CD4-positive, alpha-beta T cell treated with Interleukin-15 for 1 hour (primary cell): Measurements from ENCODE around the gene SLC25A46.
"Not testable (repeated sequence)": the region's sequence is repeated elsewhere in the genome, so short reads cannot be mapped to it uniquely, and the experiment has no call there.

Experiments
- DNase-seq: peaks from one replicate; pipeline ENCODE4 v3.0.0-alpha.2; 2020

The SLC25A46 gene

GRCh38 chr5:110738812-110739651 is at the start of gene SLC25A46:
SLC25A46 (plus strand) TSS chr5:110739007; CDS start chr5:110739120, 113 bp downstream.
- DNase-seq, result peak; percentile 89

- DNase-seq, result not testable (repeated sequence)
These were observed 48.2 kb upstream of the SLC25A46 start for GRCh38 chr5:110690587-110690986.

GRCh38 chr5:110692669-110693068 is 46.1 kb upstream of the SLC25A46 start:
- DNase-seq, result not testable (repeated sequence)

GRCh38 chr5:110702300-110702699 is 36.5 kb upstream of the SLC25A46 start:
- no peak for DNase-seq

GRCh38 chr5:110702704-110703103 is 36.1 kb upstream of the SLC25A46 start:
- no peak for DNase-seq

GRCh38 chr5:110703481-110703880 is 35.3 kb upstream of the SLC25A46 start:
- no peak for DNase-seq

GRCh38 chr5:110705349-110705748 is 33.5 kb upstream of the SLC25A46 start:
- DNase-seq, result no peak

- DNase-seq, result no peak
These were observed 31.5 kb upstream of the SLC25A46 start for GRCh38 chr5:110707260-110707844.

- DNase-seq, result no peak
These were observed 22.3 kb upstream of the SLC25A46 start for GRCh38 chr5:110716247-110717245.

- DNase-seq, result no peak
These were observed 20.5 kb upstream of the SLC25A46 start for GRCh38 chr5:110718311-110718710.

GRCh38 chr5:110726249-110727024 is 12.4 kb upstream of the SLC25A46 start, which contains the start of gene TMEM232:
TMEM232 (minus strand) TSS chr5:110726671; CDS start chr5:110667352, 59,319 bp downstream.
- DNase-seq, result peak; percentile 77

GRCh38 chr5:110727025-110727314 is 11.8 kb upstream of the SLC25A46 start:
- no peak for DNase-seq

- not testable (repeated sequence) for DNase-seq
These were observed 7.3 kb upstream of the SLC25A46 start for GRCh38 chr5:110731499-110731898.

- DNase-seq, result no peak
These were observed 4.7 kb upstream of the SLC25A46 start for GRCh38 chr5:110734101-110734500.

- DNase-seq, result no peak
These were observed 3.3 kb upstream of the SLC25A46 start for GRCh38 chr5:110735556-110735955.

- no peak for DNase-seq
These were observed 2.1 kb upstream of the SLC25A46 start for GRCh38 chr5:110736753-110737152.

GRCh38 chr5:110738503-110738811 is 350 bp upstream of the SLC25A46 start:
- no peak for DNase-seq

GRCh38 chr5:110751902-110752762 is 13.3 kb downstream of the SLC25A46 start:
- DNase-seq, result peak; percentile 20

- DNase-seq, result no peak
These were observed 14.1 kb downstream of the SLC25A46 start for GRCh38 chr5:110752953-110753352.

GRCh38 chr5:110753600-110753999 is 14.8 kb downstream of the SLC25A46 start:
- no peak for DNase-seq

GRCh38 chr5:110754181-110754580 is 15.4 kb downstream of the SLC25A46 start:
- DNase-seq, result no peak
